NCI-H446 treated with DMSO at 0.1 percent for 48 hours (cell line): ENCODE measurements around the gene MRPS18C.
"Not testable (repeated sequence)": the region's sequence is repeated elsewhere in the genome, so short reads cannot be mapped to it uniquely, and the experiment has no call there.

Experiments used
- DNase-seq: peaks from one replicate; lab custom pipeline; 2025; lab: John Stamatoyannopoulos, UW

The MRPS18C gene

GRCh38 chr4:83498187-83498586 lies 42.3 kb downstream of the MRPS18C start:
- DNase-seq: no peak

GRCh38 chr4:83501671-83502070 lies 45.8 kb downstream of the MRPS18C start:
- not testable (repeated sequence) for DNase-seq

- no peak for DNase-seq
Observed at GRCh38 chr4:83503974-83504373, 48.1 kb downstream of the MRPS18C start.

GRCh38 chr4:83504503-83504902 lies 48.6 kb downstream of the MRPS18C start:
- no peak for DNase-seq

- no peak for DNase-seq
Observed at GRCh38 chr4:83504996-83505395, 49.1 kb downstream of the MRPS18C start.

GRCh38 chr4:83509156-83509585 lies 53.3 kb downstream of the MRPS18C start:
- DNase-seq: peak; percentile 14

GRCh38 chr4:83510442-83510841 lies 54.6 kb downstream of the MRPS18C start:
- DNase-seq: no peak
